GM18498 (cell line): ENCODE measurements around the gene TGFBR3.

Experiments used
- ATAC-seq: cut with Tn5 transposase; IDR thresholded peaks from one replicate; pipeline ENCODE4 v1.9.1; 2021; ENCODE audit warnings: mild to moderate bottlenecking, moderate library complexity; ENCODE audit not compliant: unreplicated experiment

Gene TGFBR3

GRCh38 chr1:91827459-91828321 is 58.3 kb downstream of the TGFBR3 start:
- no peak for ATAC-seq

- no peak for ATAC-seq
Observed at GRCh38 chr1:91827087-91827458, 58.9 kb downstream of the TGFBR3 start.

- no peak for ATAC-seq
Observed at GRCh38 chr1:91826649-91827048, 59.3 kb downstream of the TGFBR3 start.

- no peak for ATAC-seq
Observed at GRCh38 chr1:91826248-91826647, 59.7 kb downstream of the TGFBR3 start.

- no peak for ATAC-seq
Observed at GRCh38 chr1:91821126-91821868, 64.7 kb downstream of the TGFBR3 start.

- no peak for ATAC-seq
Observed at GRCh38 chr1:91819038-91819788, 66.7 kb downstream of the TGFBR3 start.

GRCh38 chr1:91818713-91818975 is 67.3 kb downstream of the TGFBR3 start:
- no peak for ATAC-seq

GRCh38 chr1:91817211-91817905 is 68.6 kb downstream of the TGFBR3 start:
- ATAC-seq, result no peak

GRCh38 chr1:91816031-91816430 is 69.9 kb downstream of the TGFBR3 start:
- no peak for ATAC-seq

GRCh38 chr1:91814448-91814847 is 71.5 kb downstream of the TGFBR3 start:
- no peak for ATAC-seq

- ATAC-seq, result no peak
Observed at GRCh38 chr1:91813813-91814212, 72.1 kb downstream of the TGFBR3 start.

GRCh38 chr1:91811363-91812025 is 74.5 kb downstream of the TGFBR3 start:
- no peak for ATAC-seq

- ATAC-seq, result no peak
Observed at GRCh38 chr1:91809317-91809716, 76.6 kb downstream of the TGFBR3 start.

GRCh38 chr1:91807921-91808620 is 77.9 kb downstream of the TGFBR3 start:
- no peak for ATAC-seq

- ATAC-seq, result no peak
Observed at GRCh38 chr1:91806769-91807700, 78.9 kb downstream of the TGFBR3 start.

- no peak for ATAC-seq
Observed at GRCh38 chr1:91806181-91806768, 79.7 kb downstream of the TGFBR3 start.

GRCh38 chr1:91805311-91805801 is 80.6 kb downstream of the TGFBR3 start:
- ATAC-seq, result no peak

- ATAC-seq, result peak; percentile 43
Observed at GRCh38 chr1:91804546-91805023, 81.4 kb downstream of the TGFBR3 start.
